ENCODE measurements around the gene LYST. TPM values are rescaled to one million over a fixed set of nuclear protein-coding genes. Genes with fewer than 3 reads are reported as not detected.

Gene LYST
- polyA plus RNA-seq, 1 experiment, result 6.5 TPM

DNA sequence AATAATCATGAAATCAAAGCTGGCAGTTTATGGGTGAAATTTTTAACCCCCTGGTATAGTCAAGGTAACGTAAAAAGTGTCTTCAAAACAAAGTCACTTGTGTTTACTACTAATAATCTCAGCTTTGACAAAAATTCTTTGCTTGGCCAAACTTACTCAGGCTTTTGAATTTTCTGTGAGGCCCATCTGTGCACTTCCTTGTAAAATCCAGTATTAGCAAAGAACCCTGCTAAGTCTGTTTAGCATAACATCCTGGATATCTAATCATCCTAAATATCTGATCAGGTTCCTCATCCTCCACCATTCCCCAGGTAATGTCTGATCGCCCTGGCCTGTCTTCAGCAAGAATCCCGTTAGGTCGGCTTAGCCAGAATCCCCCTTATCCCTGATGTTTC lies 3.0 kb downstream of the LYST start:
- no peaks in the 10 kb centered on the region for H3K27me3 ChIP-seq (ENCODE audit: control insufficient read depth, insufficient read depth, low read length)
- TF ChIP-seq, protein P1, sequence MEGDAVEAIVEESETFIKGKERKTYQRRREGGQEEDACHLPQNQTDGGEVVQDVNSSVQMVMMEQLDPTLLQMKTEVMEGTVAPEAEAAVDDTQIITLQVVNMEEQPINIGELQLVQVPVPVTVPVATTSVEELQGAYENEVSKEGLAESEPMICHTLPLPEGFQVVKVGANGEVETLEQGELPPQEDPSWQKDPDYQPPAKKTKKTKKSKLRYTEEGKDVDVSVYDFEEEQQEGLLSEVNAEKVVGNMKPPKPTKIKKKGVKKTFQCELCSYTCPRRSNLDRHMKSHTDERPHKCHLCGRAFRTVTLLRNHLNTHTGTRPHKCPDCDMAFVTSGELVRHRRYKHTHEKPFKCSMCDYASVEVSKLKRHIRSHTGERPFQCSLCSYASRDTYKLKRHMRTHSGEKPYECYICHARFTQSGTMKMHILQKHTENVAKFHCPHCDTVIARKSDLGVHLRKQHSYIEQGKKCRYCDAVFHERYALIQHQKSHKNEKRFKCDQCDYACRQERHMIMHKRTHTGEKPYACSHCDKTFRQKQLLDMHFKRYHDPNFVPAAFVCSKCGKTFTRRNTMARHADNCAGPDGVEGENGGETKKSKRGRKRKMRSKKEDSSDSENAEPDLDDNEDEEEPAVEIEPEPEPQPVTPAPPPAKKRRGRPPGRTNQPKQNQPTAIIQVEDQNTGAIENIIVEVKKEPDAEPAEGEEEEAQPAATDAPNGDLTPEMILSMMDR (IDR thresholded peaks at IDR 0.05; ENCODE audit: low read depth, low read length), result no peak
- DNase-seq (ENCODE audit: low read depth, low spot score), result no peak
- ChIA-PET POLR2A (no interaction called here), CTCF (interaction anchor here (0.5 to 1.8 kb wide), 3 partner anchors 11 to 108 kb away, joined by 3 to 11 read pairs (median 3); no protein-coding TSS in a partner anchor)
- no peak overlapping the region for H3K4me3 ChIP-seq (ENCODE audit: low read depth, low read length)
- H3K27ac ChIP-seq (ENCODE audit: low read depth, low read length), result no peak overlapping the region
- no peaks in the 10 kb centered on the region; the same call in 1 of the 2 replicates for H3K9me3 ChIP-seq (ENCODE audit: control insufficient read depth, insufficient read depth, low read length)

DNA sequence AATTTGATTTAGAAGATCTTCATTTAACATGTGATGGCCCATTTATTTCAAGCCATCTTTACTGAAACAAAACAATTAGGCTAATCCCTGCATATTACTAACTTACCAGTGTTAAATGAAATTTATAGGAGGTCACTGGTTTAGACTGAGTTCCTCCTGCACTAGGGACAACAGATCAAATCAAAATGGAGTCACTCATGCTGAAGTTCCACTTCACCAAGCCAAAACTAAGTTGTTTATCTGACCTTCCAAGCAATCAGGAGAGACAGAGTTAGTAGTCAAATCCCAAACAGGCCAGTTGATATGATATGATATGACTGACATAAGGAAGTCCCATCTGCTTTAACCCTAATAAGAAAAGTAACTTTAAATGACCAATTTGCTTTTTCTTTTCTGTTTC lies 4.8 kb downstream of the LYST start:
- DNase-seq (ENCODE audit: low read depth, low spot score), result no peak
- POLR2A ChIA-PET, result no interaction called here

DNA sequence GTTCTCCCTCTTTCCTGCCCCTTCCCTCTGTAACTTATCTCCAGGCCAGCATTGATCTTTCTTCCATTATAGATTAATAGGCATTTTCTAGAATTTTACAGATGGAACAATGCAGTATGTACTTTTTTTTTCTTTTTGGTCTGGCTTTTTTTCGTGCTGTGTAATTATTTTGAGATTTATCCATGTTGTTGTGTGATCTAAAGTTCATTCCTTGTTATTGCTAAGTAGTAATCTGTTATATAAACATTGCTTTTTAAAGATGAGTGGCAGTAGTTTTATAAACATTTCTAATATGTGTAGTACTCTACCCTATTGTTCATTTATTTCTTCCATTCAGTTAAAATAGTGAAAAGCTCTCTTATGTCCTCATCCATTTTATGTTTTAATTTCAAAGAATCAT lies 5.9 kb downstream of the LYST start:
- Histone ChIP-seq H3K27me3 (ENCODE audit: control insufficient read depth, insufficient read depth, low read length) (no peaks in the 10 kb centered on the region), H3K27ac (ENCODE audit: low read depth, low read length) (no peak overlapping the region), H3K4me3 (ENCODE audit: low read depth, low read length) (no peak overlapping the region), H3K9me3 (ENCODE audit: control insufficient read depth, insufficient read depth, low read length) (no peaks in the 10 kb centered on the region)
- CTCF ChIA-PET, result interaction anchor here (1.0 to 2.8 kb wide), 4 partner anchors 15 to 111 kb away, joined by 3 to 15 read pairs (median 5); no protein-coding TSS in a partner anchor
- TF ChIP-seq, protein P1 (IDR thresholded peaks at IDR 0.05; ENCODE audit: low read depth, low read length), result no peak
- no peak for DNase-seq (ENCODE audit: low read depth, low spot score)
- POLR2A ChIA-PET, result no interaction called here

More for the DNA sequence above, 4.8 kb downstream of the LYST start:
- no peak overlapping the region for H3K27ac ChIP-seq (ENCODE audit: low read depth, low read length)
- H3K27me3 ChIP-seq (ENCODE audit: control insufficient read depth, insufficient read depth, low read length), result no peaks in the 10 kb centered on the region
- TF ChIP-seq, protein P1 (IDR thresholded peaks at IDR 0.05; ENCODE audit: low read depth, low read length), result no peak
- H3K4me3 ChIP-seq (ENCODE audit: low read depth, low read length), result no peak overlapping the region
- H3K9me3 ChIP-seq (ENCODE audit: control insufficient read depth, insufficient read depth, low read length), result no peaks in the 10 kb centered on the region; the same call in 1 of the 2 replicates
- CTCF ChIA-PET, result interaction anchor here (1.0 kb wide), 2 partner anchors 16 to 19 kb away, joined by 3 to 5 read pairs; no protein-coding TSS in a partner anchor

DNA sequence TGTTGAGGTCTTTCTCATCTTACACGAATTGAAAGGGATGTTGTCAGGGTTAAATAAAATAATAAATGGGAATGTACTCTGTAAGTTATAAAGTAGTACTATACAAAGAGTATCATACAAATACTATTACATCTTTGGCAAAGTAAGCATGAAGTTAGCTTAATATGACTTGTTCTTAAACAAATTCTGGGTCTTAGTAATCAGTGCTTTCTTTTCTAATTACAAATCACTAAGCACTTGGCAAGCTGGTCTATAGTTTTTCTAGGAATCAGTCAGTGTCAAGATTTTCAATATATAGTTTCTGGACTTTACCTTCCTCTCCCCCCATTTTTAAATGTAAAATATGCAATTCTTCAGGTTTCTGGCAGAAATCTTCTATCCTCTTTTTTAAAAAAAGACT lies 6.9 kb downstream of the LYST start:
- Histone ChIP-seq H3K27ac (ENCODE audit: low read depth, low read length) (no peak overlapping the region), H3K4me3 (ENCODE audit: low read depth, low read length) (no peak overlapping the region), H3K27me3 (ENCODE audit: control insufficient read depth, insufficient read depth, low read length) (no peaks in the 10 kb centered on the region), H3K9me3 (ENCODE audit: control insufficient read depth, insufficient read depth, low read length) (no peaks in the 10 kb centered on the region)
- no peak for DNase-seq (ENCODE audit: low read depth, low spot score)
- TF ChIP-seq, protein P1 (IDR thresholded peaks at IDR 0.05; ENCODE audit: low read depth, low read length), result no peak
- ChIA-PET POLR2A (no interaction called here), CTCF (interaction anchor here (0.6 to 2.8 kb wide), 3 partner anchors 17 to 112 kb away, joined by 5 to 15 read pairs (median 7); no protein-coding TSS in a partner anchor)

DNA sequence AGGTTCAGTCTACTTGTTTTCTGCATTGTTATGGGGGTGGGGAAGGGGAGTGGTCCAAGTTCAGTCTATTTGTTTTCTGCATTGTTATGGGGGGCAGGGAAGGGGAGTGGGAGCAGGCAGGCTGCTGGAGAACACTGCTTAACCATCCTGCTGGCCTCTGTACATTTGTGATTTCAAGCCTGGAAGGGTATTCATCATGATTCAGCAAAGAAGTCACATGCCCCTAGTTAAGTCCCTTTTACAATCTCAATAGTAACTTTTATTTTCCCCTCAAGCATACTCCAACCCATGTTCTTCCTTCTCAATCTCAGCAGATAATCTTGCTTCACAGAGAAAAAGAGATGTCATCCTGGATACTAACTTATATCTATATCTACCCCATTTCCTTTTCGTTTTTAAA lies 7.9 kb downstream of the LYST start:
- POLR2A ChIA-PET, result no interaction called here
- no peak for DNase-seq (ENCODE audit: low read depth, low spot score)
- no peaks in the 10 kb centered on the region for H3K9me3 ChIP-seq (ENCODE audit: control insufficient read depth, insufficient read depth, low read length)
- H3K27ac ChIP-seq (ENCODE audit: low read depth, low read length), result no peak overlapping the region
- CTCF ChIA-PET, result interaction anchor here (1.9 to 2.8 kb wide), 2 partner anchors 16 to 113 kb away, joined by 5 to 15 read pairs; no protein-coding TSS in a partner anchor
- no peak overlapping the region for H3K4me3 ChIP-seq (ENCODE audit: low read depth, low read length)
- TF ChIP-seq, protein P1 (IDR thresholded peaks at IDR 0.05; ENCODE audit: low read depth, low read length), result no peak
- H3K27me3 ChIP-seq (ENCODE audit: control insufficient read depth, insufficient read depth, low read length), result no peaks in the 10 kb centered on the region

Measured in AG04450 (cell line).